HG02588 (cell line): ENCODE data around the gene CMIP.

ENCODE experiments used
- ATAC-seq: cut with Tn5 transposase; IDR thresholded peaks from one replicate; pipeline ENCODE4 v1.9.1; 2021; ENCODE audit warnings: mild to moderate bottlenecking, moderate library complexity; ENCODE audit not compliant: unreplicated experiment

CMIP gene

DNA sequence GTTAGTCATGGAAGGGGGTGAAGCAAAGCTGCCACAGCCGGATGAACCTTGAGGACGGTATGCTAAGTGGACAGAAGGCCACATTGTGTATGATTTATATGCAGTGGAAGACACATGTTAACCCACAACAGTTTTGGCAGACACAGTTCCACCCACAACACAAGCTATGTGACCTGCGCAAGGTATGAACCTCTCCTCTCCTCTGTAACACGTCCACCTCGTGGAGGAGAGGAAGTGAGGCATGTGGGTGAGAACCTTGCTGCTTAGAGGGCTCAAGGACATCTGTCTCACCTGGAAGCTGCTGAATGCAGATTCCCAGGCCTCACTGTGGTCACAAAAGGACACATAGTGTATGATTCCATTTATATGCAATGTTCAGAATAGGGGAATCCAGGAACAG lies 198.3 kb downstream of the CMIP start:
- ATAC-seq, result no peak

DNA sequence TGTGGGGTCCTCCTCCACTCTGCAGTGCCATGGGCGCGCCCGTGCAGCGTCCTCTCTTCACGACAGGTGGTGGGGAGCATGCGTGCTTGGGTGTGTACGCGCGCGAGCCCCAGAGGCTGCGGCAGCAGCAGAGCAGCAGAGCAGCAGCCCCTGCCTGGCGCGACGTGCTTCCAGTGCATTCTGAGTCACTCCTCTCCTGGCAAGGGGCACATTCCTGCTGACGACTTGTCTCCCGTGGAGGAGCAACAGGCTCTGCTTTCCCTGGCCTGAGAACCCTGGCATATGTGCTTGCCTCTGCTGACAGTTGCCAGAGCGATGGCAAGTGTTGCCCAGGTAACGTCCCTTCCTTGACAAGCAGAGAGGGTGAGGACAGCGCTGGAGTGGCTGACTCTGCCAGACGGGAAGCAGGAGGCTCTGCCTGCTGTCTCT lies 200.7 kb downstream of the CMIP start:
- ATAC-seq, result no peak

DNA sequence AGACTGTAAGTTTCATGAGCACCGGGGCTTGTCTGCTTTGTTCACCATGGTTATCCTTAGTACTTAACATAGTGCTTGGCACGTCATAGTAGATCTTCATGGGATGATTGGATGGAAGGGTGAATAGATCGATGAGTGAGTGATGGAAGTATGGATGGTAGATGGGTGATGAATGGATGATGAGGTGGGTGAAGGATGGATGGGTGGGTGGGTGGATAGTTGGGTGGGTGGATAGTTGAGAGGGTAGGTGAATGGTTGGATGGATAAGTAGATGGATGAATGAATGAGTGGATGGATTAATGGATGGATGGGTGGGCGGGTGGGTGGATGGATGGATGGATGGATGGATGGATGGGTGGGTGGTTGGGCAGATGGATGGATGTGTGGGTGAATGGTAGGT lies 201.3 kb downstream of the CMIP start:
- no peak for ATAC-seq

DNA sequence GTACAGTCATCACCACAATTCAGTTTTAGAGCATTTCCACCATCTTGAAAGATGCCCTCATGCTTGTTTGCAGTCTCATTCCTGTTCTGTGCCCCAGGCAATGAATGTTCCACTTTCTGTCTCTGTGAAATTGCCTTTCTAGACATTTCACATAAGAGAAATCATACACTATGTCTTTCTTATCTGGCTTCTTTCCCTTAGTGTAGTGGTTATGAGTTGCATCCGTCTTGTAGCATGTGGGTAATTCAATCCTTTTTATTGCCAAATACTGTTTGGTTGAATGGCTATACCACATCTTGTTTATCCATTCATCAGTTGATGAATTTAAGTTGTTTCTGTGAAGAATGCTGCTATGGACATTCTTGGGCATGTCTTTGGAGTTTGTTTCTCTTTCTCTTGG lies 202.0 kb downstream of the CMIP start:
- no peak for ATAC-seq

DNA sequence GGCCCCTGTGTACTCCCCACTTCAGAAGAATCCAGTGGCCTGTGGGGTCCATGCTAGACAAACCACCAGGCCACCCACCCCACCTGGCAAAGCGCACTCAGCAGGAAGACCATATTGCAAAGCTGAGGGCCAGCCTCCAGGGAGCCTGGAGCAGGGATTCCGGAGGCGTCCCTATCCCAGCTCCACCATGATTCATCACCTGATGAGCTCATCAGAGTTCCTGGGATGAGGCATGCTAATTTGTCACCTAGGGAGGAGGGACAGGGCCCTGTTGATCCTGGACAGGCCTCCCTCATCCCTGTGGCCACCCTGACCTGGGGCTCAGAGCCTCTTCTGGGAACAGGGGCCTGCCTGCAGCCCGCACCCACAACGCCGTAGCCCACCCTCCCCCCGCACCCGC lies 202.9 kb downstream of the CMIP start:
- no peak for ATAC-seq

DNA sequence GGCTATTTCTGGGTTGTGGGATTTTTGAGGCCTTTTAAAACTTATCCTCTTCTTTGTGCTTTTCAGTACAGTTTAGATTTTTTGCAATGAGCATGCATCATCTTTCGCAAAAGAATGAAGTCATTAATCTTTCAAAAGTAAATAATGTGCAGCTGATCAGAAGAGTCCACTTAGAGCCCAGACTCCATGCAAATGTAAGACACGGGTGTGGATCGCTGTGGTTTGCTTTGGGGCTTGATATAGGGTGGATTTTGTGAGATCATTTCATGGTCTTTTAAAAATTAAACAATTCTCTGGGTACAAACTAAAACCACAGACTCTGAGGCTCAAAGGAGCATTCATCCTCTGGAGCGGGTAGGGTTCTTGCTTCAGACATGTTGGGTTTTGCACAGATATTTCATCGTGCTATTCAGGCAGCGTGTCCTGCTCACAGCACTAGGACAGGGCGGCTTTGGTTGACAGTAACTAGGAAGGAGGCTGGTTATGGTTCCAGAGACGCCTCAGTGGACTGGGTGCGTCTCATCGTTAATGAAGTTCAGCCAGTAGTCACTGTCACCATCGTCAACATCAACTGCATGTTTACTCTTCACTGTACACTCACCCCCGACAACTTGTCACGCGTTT lies 205.1 kb downstream of the CMIP start:
- ATAC-seq, result no peak

DNA sequence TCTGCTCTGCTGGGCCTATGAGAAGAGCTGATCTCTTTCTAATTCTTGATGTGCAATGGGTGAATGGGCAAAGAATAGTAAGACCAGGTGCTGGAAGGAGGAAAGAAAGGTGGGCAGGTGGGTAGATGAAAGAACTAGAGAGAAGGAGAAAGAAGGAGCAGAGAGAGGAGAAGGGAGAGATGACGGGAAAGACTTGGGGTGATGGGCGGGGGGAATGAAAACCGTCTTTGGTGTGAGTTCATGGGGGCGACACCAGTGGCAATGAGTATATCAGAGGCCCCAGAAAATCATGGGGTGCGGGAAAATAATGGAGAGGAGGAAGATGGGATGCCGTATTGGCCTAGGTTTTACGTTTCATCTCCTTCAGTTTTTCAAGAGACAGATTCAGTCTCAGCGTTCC lies 205.7 kb downstream of the CMIP start:
- no peak for ATAC-seq

DNA sequence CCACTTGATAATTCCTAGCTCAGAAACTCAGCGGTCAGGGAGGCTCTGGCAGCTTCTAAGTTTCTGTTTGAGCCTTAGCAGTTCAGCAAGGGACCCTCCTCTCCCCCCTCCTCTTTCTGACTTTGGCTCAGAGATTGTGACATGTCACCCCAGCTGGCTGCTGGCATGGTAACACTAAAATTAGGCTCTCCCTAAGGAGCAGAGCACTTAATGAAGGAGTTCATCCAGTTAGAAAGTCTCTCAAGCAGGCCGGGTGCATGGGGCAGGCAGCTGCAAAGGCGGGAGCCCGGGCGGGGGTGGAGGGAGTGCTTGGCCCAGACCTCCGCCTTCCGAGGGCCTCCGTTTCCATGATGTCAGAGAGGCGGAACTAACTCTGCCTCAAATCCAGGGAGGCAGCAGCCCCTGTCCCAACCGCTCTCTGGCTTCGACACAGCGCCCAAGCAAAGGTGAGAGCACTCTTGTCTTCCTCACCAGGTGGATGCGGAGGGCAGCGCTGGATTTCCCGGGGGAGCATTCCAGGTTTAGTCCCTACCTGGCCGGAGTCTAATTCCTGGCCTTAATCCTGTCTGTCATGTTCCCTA lies 206.5 kb downstream of the CMIP start:
- ATAC-seq, result no peak

DNA sequence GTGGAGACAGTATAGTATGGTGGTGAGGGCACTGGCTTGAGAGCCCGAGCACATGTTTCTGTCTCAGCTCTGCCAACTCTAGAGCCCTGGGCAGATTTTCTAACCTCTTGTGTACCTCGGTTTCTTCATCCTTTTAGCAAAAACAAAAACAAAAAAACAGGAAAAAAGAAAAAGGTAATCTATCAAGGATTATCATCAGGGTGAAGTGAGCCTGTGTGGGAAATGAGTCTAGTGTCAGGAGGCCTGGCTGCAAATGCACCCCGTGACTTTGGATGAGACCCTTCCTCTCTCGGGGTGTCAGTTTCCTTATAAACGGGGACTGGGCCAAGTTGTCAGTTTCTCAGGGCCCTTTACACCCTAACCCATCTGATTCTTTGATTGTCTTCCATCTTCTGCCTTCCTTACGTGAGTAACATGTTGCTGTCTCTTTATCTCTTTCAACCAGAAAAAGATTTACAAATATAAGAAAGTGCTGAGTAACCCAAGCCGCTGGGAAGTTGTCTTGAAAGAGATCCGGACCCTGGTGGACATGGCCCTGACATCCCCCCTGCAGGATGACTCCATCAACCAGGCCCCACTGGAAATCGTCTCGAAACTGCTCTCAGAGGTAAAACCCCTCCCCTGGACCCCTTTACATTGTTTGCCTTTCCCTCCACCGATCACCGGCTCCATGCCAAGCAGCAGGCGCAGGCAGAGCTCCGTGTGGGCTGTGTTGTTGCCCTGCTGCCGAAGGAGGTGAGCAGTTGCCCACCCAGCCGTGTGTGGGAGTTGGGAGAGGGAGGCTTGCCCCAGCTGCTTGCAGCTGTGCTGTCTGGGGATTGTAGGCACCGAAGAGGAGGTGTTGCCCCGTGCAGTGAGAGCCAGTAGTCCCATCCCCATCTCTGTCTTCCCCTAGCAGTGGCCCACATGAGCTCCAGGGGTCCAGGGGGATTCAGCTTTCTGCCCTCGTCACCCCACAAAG lies 207.4 kb downstream of the CMIP start:
- ATAC-seq, result no peak

DNA sequence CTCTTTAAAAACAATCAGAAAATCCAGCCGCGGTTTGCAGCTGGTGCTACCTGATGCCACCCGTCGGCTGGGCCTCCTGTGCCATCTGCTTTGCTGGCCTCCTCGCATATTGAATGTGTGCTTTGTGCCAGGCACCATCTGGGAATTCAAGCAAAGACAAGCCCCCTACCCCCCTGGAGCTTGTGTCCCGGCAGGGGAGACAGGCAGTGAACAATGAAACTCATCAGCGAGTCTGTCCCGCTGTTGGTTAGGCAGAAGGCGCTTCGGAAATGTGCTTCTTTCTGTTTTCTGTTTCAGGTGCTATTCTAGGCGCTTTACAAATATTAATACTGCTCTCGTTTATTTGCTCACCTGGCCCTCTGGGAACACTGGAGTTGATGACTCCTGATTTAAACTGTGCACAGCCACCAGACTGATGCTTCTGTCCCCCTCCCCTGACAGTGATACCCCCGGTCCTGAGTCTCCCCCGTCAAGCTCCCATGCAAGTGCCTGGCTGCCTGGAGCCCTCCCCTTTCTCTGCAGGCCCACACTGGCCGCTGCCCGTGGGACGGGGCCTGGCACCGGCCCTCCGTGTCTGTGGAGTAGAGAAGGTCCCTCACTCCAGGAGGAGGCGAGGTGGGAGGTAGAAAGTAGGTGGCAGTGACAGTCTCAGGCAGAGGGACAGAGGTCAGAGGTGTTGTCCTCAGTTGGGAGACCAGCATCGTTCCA lies 208.3 kb downstream of the CMIP start:
- no peak for ATAC-seq

DNA sequence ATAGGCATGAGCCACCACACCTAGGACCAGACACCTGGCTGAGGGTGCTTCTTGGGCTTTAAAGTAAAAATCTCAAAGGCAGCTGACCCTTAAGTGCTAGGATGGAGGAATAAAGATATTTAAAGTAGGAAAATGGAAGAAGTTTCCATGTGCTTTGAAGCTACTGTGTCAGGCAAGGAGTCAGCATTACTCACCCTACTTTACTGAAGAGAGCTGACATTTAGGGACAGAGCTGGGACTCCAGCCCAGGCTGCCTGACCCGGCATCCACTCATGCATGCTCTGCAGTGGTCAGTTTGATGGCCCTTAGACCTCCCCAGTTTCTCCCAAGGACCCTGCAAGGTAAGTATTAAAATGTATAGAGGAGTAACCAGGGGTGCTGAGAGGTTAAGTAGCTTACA lies 209.7 kb downstream of the CMIP start:
- no peak for ATAC-seq

DNA sequence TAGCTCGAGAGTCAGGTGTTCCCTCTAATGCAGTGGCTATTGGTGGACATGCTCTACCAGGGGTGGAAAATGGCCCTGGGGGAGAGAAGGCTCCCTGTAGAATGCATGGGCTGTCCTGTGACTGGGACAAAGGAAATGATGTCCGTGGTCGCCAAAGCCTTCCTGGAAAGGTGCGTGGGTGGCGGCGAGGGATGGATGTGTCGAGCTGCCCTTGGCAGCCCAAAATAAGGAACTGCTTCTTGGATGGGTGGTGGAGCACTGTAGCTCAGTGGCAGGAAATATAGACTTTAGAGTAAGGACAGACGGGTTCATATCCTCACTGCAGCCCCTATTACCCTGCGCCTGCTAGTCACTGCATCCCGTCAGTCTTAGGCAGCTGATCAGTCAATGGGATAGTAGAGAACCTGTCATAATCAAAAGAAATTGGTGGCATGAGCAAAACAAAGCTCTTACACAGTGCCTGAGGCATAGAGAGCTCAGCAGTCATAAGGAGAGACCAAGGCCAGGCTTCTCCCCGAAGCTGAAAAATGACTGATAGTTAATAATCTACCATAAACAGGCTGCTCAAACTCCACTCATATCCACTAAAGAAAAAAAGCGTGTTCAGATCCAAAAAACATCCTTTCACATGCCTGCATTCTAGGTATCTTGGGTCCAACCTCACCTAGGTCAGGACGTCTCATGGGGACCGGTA lies 211.0 kb downstream of the CMIP start:
- ATAC-seq, result no peak

DNA sequence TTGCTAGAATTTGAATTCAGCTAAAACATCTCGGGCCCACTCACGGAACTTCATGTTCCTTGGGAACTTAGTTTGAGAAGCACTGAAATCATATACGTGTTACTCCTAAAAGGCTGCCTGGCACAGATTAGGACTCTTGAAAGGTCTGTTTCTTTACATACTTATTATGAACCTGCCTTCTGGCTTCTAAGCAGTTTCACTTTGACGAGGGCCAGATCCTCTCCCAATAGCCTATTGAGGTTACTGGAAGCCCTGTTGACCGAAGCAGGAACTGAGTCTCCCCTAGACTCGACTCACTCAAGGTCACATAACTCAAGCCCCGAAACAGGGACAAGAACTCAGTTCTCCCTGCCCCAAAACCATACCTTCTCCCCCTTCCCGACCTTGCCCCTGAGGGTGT lies 212.6 kb downstream of the CMIP start:
- ATAC-seq, result no peak

DNA sequence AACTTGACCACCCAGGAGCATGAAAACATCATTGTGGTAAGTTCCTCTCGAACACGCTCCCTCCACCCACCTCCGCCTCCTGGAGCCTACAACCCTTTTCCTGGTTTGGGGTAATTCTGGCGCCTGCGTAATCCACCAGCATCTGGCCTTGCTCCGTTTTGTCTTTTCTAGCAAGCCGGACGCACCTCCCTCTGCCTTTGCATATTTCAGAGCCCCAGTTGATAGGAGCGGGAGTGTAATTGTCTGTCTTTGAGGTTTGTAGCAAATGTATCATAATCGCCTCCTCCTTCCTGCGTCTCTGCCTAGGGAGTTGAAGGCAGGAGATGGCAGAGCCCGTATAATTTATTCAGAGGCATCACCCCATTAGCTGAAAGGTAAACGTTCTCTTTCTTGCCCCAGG lies 213.2 kb downstream of the CMIP start:
- ATAC-seq, result no peak

DNA sequence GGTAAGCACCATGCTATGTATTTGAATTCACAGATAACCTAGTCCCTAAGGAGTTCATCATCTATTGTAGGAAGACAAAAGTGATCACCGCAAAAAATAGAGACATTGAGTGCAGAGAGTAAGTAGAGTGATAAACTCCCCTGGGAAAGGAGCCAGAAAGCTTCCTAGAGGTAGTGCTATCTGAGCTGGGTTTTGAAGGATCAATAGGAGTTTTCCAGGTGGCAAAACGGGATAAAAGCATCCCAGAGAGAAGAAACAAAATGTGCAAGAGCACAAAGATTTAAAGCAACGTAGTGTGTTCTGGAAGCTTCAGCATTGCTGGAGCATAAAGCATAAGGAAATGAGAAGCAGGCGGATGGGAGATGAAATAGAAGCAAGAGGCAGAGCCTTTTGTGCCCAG lies 213.8 kb downstream of the CMIP start:
- no peak for ATAC-seq

DNA sequence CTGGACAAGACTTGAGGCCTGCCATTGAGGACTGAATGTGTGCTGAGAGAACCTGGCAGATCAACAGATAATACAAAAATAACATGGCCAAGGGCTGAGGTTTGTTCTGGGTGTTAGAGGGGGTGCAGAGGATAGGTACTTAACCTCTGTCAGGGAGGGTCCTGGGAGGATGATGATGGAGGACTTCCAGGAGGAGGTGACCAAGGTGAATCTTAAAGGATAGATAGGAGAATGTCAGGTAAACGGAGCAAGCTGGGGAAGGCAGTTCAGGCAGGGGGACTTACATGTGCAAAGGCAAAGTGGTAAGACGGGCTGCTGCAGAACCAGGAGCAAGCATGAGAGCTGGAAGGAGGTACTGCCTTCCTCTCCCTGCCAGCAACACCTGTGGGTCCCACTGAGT lies 214.6 kb downstream of the CMIP start:
- no peak for ATAC-seq

DNA sequence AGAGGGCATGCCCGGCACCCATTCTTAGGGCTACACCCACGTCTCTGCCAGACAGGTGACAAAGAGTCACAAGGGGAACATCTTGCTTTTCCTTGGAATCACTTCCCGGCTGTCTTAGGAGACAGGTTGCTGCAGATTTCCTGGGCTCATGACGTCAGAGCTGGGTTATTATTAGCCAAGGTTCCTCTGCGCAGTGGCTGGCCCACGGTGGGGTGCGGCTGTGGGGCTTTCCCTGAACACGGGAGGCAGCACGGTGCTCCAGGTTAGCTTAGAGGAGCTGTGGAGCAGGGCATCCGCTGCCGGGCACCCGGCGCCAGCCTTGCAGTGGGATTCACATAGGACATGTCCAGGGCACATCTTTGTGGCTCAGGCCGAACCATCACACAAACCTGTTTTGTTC lies 216.5 kb downstream of the CMIP start:
- no peak for ATAC-seq

DNA sequence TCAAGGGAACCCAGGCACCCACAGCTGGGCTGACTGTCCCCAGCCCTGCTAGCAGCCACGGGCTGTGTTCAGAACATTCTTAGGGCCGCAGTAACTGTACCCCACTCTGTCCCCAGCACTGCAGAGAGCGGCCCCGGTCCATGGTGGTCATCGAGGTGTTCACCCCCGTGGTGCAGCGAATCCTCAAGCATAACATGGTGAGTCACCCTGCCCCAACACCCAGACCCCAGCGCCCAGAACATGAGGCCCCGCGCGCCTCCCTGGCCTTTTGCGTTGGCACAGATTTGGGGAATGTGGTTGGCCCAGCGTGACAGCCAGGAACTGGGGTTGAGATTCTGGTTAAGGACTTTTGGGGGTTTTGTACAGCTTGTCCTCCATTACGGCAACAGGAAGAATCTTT lies 219.5 kb downstream of the CMIP start:
- no peak for ATAC-seq

DNA sequence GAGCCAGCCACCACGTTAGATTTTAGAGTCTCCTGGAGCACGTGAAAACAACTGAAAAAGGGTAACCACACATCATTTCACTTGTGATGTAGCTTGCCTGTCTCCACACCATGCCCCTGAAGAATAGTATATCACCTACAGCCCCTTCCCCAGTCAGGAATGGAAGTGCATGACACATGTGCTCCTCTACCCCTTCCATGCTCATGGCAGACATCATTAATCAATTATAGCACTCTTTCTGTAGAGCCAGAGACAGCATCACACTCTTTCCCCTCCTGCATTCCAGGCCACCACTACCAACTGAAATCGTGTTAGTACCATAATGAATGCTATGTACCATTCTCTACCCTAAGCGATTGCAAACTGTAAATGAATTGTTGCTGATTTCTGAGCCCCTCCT lies 221.0 kb downstream of the CMIP start:
- ATAC-seq, result no peak

DNA sequence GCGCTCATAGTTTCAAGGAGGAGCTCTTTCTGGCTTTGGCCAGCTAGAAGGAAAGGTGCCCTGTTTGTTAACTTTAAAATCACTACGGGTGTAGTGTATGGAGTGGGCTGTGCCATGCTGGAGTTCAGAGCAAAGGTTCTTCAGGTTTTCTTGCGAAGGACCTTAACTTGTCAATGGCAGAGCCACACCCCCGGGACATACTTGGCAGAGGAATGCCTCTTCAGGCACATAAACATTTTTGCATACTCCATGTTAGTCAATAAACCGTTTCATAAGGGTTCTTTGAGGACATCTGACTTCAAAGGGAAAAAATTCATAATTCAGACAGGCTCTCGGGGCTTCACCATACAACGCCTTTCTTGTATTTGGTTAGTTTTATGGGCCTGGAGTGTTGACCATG lies 221.5 kb downstream of the CMIP start:
- ATAC-seq, result no peak
